ENCODE measurements around the gene MLPH. TPM values are rescaled to one million over a fixed set of nuclear protein-coding genes. Genes with fewer than 3 reads are reported as not detected.

The MLPH gene
- total RNA-seq, 4 donors from 2014 or later = 59.7 to 889 (median 182) TPM

GRCh38 chr2:237479747-237480146, 7.3 kb upstream of the MLPH start:
- WGBS, 2 donors (ENCODE audit: low coverage in 1 of 2) = 71 to 75% methylated on average over 4 of the region's 4 CpGs

GRCh38 chr2:237480556-237480955, 6.5 kb upstream of the MLPH start:
- Histone ChIP-seq H3K9me3 (no peaks in the 10 kb centered on the region), H3K4me1 (peaks cover 0 to 27% (median 21%) of the 10 kb centered on the region in 4 donors), H3K27me3 (peaks cover 7% of the 10 kb centered on the region), H3K36me3 (no peaks in the 10 kb centered on the region), H3K4me3 (no peak overlapping the region), H3K27ac (no peak overlapping the region)
- 91% methylated on average over 7 of the region's 7 CpGs; no CpG with 5 or more reads in 1 of the 2 donors for WGBS, 2 donors (ENCODE audit: low coverage in 1 of 2)
- in situ Hi-C loops (cut with MboI; ENCODE audit: low pct_ligation_motif_present in 1 of 4, low pct_unique_long_range_greater_than_20kb in 1 of 4, low sequenced_read_pairs in 3 of 4) = no loop called here
- intact Hi-C loops (cut with DNase I; ENCODE audit: low total_unique reads) = no loop called here
- TF ChIP-seq CTCF (IDR thresholded peaks at IDR 0.05) (no peak), POLR2A (IDR thresholded peaks at IDR 0.05) (no peak), EP300 (IDR thresholded peaks at IDR 0.05; ENCODE audit: low read depth) (no peak), POLR2AphosphoS5 (IDR thresholded peaks at IDR 0.05) (no peak)
- no peak for DNase-seq

More at GRCh38 chr2:237479747-237480146, 7.3 kb upstream of the MLPH start:
- Histone ChIP-seq H3K9me3 (no peaks in the 10 kb centered on the region), H3K27ac (no peak overlapping the region), H3K4me1 (peaks cover 1 to 28% (median 25%) of the 10 kb centered on the region in 4 donors), H3K4me3 (no peak overlapping the region), H3K27me3 (no peaks in the 10 kb centered on the region), H3K36me3 (no peaks in the 10 kb centered on the region)
- in situ Hi-C loops (cut with MboI; ENCODE audit: low pct_ligation_motif_present in 1 of 4, low pct_unique_long_range_greater_than_20kb in 1 of 4, low sequenced_read_pairs in 3 of 4) = no loop called here
- intact Hi-C loops (cut with DNase I; ENCODE audit: low total_unique reads) = loop anchor here (10.0 kb wide), 1 partner anchor 355 kb away; no protein-coding TSS in a partner anchor
- no peak for TF ChIP-seq EP300 (IDR thresholded peaks at IDR 0.05; ENCODE audit: low read depth)
- no peak for DNase-seq

GRCh38 chr2:237480988-237481525, 6.0 kb upstream of the MLPH start:
- H3K9me3 ChIP-seq = no peaks in the 10 kb centered on the region
- H3K27ac ChIP-seq = no peak overlapping the region
- WGBS, 2 donors (ENCODE audit: low coverage in 1 of 2) = 86 to 97% methylated on average over 1 to 3 of the region's 3 CpGs

GRCh38 chr2:237482485-237482884, 4.6 kb upstream of the MLPH start:
- intact Hi-C loops (cut with DNase I; ENCODE audit: low total_unique reads) (no loop called here), in situ Hi-C loops (cut with MboI; ENCODE audit: low pct_ligation_motif_present in 1 of 4, low pct_unique_long_range_greater_than_20kb in 1 of 4, low sequenced_read_pairs in 3 of 4) (no loop called here)
- 33 to 37% methylated on average over 3 to 6 of the region's 6 CpGs for WGBS, 2 donors (ENCODE audit: low coverage in 1 of 2)
- H3K27me3 ChIP-seq = peaks cover 26% of the 10 kb centered on the region
- peak overlapping the region; percentile 38 to 73 (median 55) for H3K27ac ChIP-seq
- H3K4me1 ChIP-seq = peaks cover 8 to 34% (median 27%) of the 10 kb centered on the region in 4 donors
- H3K36me3 ChIP-seq = no peaks in the 10 kb centered on the region
- peak; percentile 69 for DNase-seq
- TF ChIP-seq CTCF (IDR thresholded peaks at IDR 0.05) = no peak
- TF ChIP-seq POLR2A (IDR thresholded peaks at IDR 0.05) = peak; percentile 43
- peak; percentile 17 to 65 (median 58) for TF ChIP-seq POLR2AphosphoS5 (IDR thresholded peaks at IDR 0.05)
- no peaks in the 10 kb centered on the region for H3K9me3 ChIP-seq
- H3K4me3 ChIP-seq = no peak overlapping the region

More at GRCh38 chr2:237480988-237481525, 6.0 kb upstream of the MLPH start:
- peaks cover 12% of the 10 kb centered on the region for H3K27me3 ChIP-seq
- in situ Hi-C loops (cut with MboI; ENCODE audit: low pct_ligation_motif_present in 1 of 4, low pct_unique_long_range_greater_than_20kb in 1 of 4, low sequenced_read_pairs in 3 of 4) = no loop called here
- no peak for TF ChIP-seq POLR2AphosphoS5 (IDR thresholded peaks at IDR 0.05)
- no peak for TF ChIP-seq POLR2A (IDR thresholded peaks at IDR 0.05)
- TF ChIP-seq EP300 (IDR thresholded peaks at IDR 0.05; ENCODE audit: low read depth) = no peak
- TF ChIP-seq CTCF (IDR thresholded peaks at IDR 0.05) = no peak
- intact Hi-C loops (cut with DNase I; ENCODE audit: low total_unique reads) = no loop called here
- peaks cover 0 to 23% (median 16%) of the 10 kb centered on the region in 4 donors for H3K4me1 ChIP-seq
- no peaks in the 10 kb centered on the region for H3K36me3 ChIP-seq
- no peak for DNase-seq
- no peak overlapping the region for H3K4me3 ChIP-seq

Measured in transverse colon (tissue), 4 donors.